ENCODE data around the gene CCNY.

GRCh38 chr10:35353805-35354204 lies 17.5 kb downstream of the CCNY start:
- TF ChIP-seq CTCF (IDR thresholded peaks at IDR 0.05): no peak
- no peak for TF ChIP-seq POLR2A (IDR thresholded peaks at IDR 0.05)
